ENCODE results near the gene CASR.

The CASR gene

GRCh38 chr3:122215592-122216298, 32.3 kb downstream of the CASR start:
- no peak for DNase-seq

DNA sequence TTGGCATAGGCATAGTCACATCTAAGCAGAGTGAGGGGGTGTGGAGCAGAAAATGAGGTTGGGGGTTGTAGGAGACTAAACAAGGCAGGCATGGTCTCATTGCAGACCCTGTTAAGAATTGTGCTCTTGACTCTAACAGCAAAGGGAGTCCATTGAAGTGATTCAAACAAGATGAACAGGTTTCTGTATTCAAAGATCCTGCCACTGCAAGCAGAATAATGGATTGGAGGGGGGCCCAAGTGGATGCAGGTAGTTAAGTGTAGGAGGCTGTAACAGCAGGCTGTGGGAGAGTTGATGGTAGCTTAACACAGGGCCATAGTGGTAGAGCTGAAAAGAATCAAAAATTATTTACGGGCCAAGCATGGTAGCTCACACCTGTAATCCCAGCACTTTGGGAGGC, 34.4 kb downstream of the CASR start:
- no peak for DNase-seq

DNA sequence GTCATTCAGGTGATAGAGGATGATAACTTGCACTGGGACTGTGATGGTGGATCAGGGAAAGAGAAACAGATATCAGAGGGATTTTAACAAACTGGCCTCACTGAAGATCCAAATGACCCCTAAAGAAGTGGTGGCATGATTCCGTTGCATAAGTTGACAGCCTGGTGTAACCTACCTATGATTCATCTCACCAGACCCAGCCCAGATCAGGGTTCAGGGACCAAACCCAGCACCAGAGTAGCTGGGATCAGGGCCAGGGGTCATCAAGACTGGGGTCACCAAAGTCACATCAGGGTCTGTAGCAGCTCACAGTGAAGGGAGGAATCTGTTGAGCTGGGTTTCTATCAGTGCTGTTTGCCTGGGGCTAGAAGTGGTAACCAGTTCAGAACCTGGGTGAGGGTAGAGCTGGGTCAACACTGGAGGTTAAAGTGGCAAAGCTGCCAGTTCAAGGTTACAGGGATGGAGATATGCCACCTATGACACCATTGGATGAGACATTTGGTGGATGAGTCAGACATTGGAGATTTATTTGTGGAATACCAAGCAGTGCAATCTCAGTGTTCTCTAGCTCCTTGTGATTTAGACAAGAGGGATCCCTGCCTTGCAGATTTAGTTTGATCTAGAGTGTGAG, 35.9 kb downstream of the CASR start:
- no peak for DNase-seq

GRCh38 chr3:122227036-122227781, 43.7 kb downstream of the CASR start:
- DNase-seq, result no peak

DNA sequence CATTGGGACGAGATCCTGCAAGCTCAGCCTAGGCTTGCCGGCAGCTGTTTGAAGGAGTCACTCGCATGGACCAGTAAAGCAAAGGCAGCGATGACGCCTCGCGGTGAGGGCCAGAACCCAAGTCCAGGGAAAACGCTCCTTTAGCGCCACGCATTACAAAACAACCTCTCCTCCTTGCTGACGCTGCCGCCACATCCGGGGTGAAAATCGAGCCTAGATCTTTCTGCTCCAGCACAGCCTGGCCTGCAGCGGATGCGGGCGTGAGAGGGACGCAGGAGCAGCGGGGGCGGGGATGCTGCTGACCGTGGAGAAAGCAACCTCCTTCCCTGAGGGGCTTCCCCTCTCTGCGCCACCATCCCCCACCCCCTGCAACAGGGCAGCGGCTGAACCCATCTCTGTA, 46.7 kb downstream of the CASR start:
- peak in 1 of 56 donors; percentile 13 for DNase-seq

GRCh38 chr3:122231465-122232157, 48.1 kb downstream of the CASR start:
- DNase-seq, result no peak

- no peak for DNase-seq
Measured at GRCh38 chr3:122232485-122232884, 49.0 kb downstream of the CASR start.

- DNase-seq, result peak in 7 of 56 donors; percentile 1 to 25 (median 5)
Measured at GRCh38 chr3:122233101-122233952, 49.9 kb downstream of the CASR start.

- no peak for DNase-seq
Measured at GRCh38 chr3:122234117-122234516, 50.6 kb downstream of the CASR start.

- DNase-seq, result no peak
Measured at GRCh38 chr3:122235147-122235546, 51.7 kb downstream of the CASR start.

- DNase-seq, result no peak
Measured at GRCh38 chr3:122239112-122239511, 55.6 kb downstream of the CASR start.

DNA sequence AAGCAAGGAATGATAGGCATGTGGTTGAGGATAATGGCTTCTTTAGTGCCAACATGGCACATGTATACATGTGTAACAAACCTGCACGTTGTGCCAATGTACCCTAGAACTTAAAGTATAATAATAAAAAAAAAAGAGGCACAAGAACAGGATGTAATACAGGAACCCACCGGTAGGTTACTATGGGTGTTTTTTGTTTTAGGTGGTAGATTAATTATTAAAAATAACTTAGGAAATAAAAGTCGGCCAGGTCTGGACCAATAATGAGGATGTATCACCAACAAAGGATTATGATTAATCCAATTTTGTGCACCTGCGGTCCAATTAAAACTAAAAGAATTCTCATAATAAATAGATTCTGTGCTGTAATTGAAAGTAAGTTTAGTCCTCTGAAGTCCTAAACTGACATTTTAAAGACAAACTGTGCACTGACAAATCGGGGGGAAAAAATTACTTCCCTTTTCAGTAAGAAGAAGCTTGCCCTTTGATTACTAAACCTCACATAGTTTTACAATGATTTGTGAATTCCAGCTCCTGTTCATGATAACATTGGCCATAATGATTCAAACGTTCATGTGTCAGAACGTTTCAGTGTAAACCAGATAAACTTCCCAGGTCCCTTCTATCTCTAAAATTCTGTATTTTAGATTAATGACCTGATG, 62.2 kb downstream of the CASR start:
- DNase-seq, result no peak

DNA sequence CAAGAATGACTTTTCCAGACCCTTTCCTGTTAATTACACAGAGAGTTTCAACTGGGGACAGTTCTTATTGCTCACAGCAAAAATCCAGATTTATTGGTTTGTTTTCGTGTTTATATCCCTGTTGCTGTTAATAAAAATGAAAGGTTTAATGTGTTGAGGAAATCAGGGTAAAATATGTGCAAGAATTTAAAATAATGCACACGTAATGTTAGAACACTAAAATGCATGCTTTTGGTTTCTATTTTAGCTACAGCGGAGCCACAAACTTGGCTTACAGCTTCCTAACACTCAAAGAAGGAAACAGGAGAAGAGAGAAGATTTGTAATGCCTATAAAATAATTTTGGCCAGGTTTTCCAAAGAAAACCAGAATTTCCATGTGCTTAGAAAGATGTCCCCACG, 62.7 kb downstream of the CASR start:
- DNase-seq, result no peak

DNA sequence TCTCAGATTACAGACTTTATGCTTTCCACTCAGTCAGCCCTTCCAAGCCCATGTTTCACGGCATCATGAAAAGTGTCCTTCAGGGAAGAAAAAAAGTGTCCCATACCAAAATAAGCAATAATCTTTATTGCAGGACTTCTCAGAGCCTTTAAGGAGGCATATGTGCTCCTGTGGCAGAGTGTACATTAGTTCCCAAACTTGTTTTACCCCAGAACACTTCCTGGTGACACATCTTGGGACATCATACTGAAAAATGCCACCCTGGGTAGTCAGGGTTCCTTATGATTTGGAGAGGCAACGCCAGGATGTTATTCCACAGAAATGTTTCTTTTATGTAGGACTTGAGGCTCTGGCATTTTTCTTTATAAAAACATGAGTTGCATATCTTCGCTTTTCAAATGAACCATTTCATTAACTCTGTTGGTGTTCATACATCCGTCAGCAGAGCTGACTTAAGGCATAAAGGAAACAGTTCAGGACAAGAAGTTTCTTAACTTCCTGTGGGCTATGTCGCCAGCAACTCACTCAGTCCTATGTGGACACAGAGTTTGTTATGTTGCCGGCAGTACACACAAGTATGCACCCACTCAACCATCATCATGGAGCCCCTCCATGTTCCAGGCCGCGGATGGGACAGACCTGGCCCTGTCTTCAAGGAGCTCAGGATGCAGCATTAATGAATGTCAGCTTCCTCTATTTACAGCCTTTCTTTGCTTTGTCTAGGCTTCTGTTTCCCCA, 63.8 kb downstream of the CASR start:
- peak in 1 of 56 donors; percentile 1 for DNase-seq

- DNase-seq, result peak in 2 of 56 donors; percentile 4 to 12
Measured at GRCh38 chr3:122247825-122248185, 64.3 kb downstream of the CASR start.

- DNase-seq, result peak in 1 of 56 donors; percentile 6
Measured at GRCh38 chr3:122251428-122251827, 68.0 kb downstream of the CASR start.

- no peak for DNase-seq
Measured at GRCh38 chr3:122253581-122253980, 70.1 kb downstream of the CASR start.

GRCh38 chr3:122255757-122256439, 72.4 kb downstream of the CASR start:
- no peak for DNase-seq
